SIG-M5 treated with dmso at 0.1 percent for 504 hours (cell line): ENCODE measurements around the gene MAPK13.
A peak's percentile ranks its signal among the peaks of the same experiment; 100 is the strongest.
"Not testable (repeated sequence)": the region's sequence is repeated elsewhere in the genome, so short reads cannot be mapped to it uniquely, and the experiment has no call there.

Experiments
- DNase-seq: peaks from one replicate; lab custom pipeline; 2025; ENCODE audit not compliant: unreplicated experiment; lab: John Stamatoyannopoulos, UW

Gene MAPK13

DNA sequence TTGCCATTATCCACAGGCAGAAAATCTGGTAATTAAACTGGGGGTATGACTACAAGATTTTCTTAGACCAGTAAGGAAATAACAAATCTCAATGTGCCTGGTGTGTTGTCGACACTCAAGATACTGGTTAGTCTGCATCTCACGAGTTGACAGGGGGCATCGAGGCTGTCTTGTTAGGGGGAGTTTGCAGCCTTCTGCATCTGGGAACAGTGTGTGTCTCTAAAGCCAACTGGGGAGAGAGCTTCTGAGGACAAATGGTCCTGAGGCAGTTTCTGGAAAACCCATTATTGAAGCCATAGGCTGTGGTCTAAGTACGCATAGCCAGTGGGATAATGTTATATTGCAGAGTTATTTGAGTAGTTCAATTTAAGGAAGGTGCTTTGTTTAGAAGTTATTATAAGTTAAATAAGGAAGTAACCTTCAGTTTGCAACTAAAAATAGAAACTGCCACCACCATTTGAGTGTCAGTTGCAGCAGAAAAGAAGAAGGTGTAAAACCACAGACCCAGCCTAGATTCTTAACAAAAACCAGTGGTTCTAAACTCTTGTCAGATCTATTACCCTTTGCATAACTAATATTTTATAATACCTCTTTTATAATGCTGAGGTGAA, 15.4 kb upstream of the MAPK13 start:
- no peak for DNase-seq

DNA sequence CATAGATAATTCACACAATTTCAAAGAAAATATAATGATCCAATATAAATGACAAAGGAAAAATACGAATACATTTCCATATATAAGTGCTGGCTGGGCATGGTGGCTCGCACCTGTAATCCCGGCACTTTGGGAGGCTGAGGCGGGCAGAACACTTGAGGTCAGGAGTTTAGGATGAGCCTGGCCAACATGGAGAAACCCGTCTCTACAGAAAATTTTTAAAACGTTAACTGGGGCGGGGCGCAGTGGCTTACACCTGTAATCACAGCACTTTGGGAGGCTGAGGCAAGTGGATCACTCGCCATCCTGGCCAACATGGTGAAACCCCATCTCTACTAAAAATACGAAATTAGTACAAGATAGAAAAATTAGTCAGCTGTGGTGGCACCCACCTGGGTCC, 14.9 kb upstream of the MAPK13 start:
- DNase-seq = no peak

DNA sequence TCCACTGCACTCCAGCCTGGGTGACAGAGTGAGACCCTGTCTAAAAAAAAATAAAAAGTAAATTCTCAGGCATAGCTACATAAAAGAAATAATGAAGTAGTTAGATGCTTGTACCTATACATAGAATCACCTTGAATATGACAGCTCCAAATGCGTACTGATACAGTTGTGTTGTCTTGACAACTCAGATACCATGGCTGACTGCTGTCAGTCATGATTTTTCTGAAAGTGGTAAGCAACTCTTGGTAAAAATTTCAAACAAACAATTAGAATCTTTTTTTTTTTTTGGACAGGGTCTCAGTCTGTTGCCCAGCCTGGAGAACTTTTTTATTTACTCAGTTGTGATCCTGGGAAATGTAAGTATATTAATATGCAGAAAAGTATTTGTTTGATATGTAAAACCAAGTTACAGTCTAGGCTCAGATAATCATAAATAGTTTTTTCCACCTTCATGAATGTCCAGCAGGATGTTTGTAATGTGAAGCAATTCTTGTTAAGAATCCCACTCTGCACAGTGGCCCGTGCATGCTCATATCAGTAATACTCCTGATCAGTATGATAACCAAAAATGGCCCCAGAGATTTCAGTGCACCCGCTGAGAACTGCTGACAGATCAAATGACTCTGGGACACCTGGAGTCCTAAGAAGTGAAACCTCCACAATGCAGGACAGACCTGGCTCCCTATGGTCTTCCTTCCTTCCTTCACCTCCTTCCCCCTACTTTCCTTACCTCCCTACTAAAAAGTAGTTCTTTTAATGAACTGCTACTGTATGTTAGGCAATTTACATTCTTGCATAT, 14.0 kb upstream of the MAPK13 start:
- no peak for DNase-seq

DNA sequence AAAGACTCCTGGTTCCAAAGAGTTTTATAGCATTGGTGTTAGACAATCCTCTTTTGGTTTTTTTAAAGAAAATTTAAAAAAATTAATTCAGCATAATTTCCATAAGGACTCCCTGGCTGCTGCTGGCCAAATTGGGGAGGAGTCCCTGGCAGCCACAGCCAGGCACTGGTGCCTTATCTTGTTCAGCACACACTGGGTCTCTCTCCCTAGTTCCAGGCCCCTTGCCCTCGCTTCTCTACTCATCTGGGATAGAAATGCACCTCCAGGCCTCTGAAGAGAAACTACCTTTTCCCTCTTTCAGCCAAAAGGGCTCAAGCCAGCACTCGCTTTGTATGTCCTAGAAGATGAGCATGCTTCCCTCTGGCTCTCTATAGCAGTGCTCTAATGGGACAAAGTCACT, 13.4 kb upstream of the MAPK13 start:
- no peak for DNase-seq

DNA sequence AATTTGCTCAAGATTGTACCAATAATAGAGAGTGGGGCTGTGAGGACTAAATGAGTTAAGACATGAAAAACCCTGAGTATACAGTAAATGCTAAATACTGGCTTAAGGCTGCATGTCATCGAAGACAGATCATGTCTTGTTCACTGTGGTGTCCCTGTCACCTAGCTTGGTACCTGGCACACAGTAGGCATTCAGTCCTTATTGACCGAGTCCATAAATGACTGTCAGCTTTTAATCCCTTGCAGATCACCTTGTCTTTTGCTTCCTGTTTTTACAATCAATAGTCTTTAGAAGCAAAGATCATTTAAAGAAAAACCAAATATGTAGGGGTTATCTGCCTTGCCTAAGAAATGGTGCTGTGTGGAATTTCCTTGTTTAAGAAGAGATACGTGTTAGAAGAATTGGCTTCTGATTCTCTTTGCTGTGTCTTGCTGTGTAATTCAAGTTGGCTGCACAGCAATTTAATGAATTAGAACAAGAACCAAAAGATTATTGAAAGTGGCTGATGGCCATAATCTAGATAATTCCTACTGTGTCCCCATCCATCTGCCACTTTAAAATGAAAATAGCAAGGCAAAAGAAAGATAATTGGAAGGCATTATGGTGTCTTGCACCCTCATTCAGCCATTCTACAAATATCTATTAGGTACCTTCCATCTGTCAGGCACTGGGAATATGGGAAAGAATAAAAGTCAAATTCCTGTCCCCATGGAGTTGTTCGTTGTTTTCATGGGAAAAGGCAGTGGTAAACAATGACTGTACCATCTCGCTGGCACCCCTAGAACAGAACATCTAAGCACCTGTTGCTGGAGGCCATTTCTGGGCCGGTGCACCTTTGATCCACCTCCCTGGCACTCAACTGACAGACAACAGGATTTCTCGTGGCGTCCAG, 12.4 kb upstream of the MAPK13 start:
- no peak for DNase-seq

DNA sequence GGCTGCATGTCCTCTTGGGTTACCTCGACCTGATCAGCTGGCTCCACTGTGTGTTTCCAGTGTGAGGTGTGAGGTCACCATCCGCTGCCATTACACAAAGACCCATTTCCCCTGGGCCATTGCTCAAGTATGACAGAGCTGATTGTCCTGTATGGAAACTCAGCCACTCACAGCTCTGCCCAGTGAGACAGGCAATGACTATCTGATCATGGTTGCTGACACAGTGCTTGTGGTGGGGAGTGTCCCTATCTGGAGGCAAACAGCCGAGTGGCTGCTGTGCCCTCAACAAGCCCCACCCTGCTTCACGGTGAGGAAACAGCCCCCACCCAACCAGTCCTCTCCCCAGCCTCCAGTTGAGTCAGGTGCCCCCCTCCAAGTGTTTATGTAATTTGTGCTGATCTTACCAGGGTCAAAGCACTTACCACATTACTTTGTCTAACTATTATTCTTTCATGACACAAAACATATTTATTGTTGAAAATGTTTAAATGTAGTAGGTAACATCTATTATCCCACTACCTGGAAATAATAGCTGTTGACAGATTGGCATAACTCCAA, 11.7 kb upstream of the MAPK13 start:
- DNase-seq = peak; percentile 42

DNA sequence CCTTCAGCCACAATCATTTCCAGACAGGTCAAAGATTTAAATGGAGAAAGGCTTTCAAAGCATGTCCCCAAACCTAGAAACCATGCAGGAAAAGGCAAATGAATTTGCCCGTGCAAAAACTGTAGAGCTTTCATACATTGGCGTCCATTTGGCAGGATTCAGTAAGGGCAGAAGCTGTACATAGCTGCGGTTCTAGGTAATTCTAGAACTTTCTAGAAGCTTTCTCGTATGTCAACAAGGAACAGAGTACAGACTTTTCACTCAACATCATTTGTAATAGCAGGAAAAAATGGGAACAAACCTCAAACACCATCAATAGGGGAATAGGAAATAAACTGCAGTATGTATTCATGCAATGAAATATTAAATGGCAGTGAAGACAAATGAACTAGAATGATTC, 11.1 kb upstream of the MAPK13 start:
- DNase-seq = no peak

DNA sequence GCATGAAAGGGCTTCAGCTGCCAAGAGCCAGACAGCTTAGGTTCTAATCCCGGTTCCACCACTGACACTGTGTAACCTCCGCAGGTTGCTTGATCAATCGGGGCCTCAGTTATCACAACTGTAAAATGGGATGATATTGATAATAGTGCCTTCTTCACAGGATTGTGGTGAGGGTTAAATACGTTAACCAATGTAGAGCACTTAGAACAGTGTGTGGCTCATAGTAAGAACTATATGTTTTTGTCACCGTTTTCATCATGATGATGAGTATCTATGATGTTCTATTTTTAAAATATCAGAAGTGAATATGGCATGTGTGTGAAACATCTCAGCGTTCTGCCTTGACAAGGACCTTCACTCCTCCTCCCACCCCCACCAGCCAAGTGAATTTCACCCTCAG, 10.3 kb upstream of the MAPK13 start:
- DNase-seq = no peak

DNA sequence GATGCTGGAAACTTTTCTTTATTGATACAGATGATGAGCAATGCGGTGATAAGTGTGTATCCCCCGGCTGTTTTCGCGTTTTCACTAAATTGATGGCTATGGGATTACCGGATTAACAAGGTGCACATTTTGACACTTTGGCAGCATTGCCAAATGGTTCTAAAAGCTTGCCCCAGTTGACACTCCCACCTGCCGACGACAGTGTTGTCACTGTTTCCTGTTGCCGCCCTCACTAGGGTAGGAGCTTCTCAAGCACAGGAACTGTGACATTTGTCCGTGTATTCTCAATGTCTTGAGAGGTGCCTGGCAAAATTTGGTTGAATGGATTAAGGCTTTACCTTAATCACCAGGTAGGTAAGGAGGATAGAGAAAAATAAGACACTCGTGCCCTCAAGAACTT, 9.8 kb upstream of the MAPK13 start:
- DNase-seq = peak; percentile 42

DNA sequence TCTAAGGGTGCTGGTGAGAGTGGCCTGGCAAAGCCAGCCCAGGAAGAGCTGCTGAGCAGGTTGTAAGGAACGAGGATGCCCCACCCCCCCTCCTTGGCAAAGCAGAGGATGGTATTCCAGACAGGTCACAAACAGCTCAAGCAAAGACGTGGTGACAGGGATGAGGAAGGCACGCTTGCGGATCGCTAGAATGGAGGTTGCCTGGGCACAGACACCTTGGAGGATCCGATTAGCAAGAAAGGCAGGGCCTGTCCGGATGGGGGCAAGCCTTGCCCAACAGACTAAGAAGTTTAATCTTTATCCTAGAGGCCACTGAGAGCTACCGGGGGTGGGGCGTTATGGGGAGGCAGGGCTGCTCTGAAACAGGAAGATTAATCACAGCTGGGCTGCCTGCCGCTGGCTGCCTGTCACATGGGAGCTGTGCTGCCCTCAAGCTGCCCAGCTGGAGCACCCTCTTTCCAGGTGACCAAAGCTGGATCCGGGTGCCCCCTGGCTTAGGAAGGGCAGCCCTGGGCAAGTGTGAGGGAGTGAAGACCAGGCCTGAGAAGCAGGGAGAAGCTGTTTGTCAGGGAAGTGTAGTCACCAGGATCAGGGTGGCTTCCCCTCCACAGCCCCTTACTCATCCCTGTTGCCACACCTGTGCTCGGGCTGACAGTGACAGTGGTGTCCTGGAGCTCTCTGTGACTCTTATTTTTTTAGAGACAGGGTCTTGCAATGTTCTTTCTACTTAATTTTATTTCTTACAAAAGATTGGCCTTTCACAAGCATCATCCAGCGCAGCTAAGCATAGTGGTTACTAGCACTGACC, 9.1 kb upstream of the MAPK13 start:
- DNase-seq = peak; percentile 38

DNA sequence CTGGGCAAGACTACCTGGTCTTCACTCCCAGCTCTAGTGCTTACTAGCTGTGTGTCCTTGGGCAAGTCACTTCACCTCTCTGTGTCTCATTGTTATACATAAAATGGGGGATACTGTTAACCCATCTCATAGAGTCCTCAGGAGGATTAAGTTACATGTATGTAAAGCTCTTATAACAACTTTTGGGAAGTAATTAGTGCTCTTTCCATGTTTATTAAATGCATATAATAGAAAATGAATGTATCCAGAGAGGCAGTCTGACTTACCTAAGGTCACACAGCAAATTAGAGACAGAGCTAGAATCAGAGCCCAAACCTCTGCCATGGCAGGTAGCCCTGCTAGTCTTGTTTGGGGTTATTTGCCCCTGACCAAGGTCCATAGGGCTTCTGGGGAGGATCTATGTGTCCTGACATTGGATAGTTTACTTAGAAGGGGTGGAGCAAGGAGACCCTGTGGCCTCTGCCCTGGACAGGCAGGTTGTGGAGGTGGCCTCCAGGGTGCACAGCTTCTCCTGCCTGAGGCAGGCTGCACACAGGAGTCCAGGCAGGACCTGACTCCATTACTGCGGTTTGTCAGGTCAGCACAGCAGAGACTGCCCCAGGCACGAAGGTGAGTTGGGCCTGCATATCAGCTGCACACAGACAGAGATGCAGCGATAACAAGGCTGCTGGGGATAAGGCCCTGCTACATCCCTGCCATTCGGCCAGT, 8.4 kb upstream of the MAPK13 start:
- no peak for DNase-seq

DNA sequence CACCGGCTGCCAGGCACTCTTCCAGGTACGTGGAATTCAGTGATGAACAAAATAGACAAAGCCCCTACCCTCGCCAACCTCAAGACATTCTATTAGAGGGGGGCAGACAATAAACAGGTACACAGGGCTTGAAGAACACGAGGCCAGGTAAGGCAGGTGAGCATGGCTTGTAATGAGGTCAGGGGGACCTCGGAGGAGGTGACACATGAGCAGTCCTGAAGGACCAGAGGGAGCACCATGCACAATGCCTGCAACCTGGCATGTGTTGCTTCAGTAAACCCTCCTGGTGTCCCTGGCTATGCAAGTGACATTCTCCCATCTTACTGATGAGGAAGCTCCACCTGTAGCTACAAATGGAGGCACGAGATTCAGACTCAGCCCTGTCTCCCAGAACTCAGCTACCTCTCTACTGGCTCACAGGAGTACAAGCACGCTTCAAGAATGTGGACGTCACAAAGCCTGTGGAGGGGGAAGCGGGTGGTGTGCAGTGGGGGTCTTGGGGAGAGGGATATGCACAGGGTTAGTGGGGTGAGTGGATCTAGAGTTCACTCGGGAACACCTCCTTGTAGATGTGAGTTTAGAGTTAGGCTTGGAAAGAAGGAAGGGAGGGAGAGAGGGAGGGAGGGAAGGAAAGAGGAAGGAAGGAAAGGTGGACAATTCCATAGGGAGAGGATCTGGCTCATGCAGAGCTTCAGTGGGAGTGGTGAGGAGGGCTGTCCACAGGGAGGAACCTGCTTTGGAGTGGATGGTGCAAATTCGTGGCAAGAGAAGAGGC, 7.6 kb upstream of the MAPK13 start:
- no peak for DNase-seq

DNA sequence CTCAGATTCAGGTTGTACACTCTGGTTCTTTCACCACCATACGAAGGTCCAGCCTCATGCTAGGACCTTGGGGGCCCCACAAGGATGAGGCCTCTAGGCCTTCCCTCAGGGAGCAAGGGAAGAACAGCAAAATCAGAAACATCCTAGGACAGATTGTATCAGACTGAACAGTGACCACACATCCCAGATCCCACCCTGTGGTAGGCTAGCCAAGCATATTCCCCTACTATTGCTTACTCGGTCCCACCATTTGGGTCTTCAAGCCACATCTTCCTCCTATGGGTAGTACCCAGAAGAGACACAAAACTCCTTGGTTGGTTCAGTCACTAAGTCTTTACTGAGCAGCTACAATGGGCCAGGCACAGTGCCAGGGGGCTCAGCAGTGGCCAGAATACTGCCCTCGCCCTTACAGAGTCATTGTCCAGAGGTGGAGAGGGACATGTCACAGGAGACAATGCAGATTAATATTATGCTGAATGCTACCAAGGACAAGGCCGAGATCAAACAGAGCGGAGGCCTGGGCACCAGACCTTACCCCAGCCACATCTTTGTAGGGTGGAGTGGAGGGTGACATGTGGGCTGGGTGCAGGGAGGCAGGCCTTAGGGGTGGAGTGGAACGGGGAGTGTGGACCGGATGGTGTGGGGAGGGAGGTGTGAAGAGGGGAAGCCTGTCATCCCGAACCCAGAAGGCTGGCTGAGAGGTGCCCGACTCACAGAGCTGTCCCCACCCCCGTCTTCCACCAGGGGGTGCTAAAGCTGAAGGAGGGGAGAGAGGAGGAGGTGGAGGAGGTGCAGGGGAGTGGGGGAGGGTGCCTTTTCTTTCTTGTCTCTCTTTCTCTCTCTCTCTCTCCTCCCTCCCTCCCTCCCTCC, 6.8 kb upstream of the MAPK13 start:
- DNase-seq = peak; percentile 53

DNA sequence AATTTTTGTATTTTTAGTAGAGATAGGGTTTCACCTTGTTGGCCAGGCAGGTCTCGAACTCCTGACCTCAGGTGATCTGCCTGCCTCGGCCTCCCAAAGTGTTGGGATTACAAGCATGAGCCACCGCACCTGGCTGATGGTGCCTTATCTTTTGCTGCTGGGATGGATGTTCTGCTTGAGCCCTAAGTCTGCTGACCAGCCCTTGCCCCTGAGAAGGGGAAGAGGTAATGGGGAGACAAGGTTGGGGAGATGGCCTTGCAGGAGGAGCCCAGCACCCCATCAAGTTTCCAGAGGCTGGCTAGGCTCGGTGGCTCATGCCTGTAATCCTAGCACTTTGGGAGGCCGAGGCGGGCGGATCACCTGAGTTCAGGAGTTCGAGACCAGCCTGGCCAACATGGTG, 6.0 kb upstream of the MAPK13 start:
- not testable (repeated sequence) for DNase-seq

DNA sequence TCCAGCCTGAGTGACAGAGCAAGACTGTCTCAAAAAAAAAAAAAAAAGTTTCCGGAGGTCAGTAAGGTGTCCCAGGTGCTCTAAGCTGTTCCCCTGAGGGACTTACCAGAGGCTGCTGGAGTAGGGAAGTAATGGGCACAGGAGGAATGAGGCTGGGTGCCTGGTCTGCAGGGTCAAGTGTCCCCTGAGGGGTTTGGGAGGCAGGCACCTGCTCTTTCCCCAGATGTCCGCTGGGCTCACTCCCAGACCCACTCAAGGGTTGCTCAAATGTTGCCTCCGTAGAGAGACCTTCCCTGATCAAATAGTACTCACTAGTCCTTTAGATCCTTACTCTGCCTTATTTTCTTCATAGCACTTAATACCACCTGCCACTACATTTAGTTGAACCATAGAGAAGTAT, 5.4 kb upstream of the MAPK13 start:
- no peak for DNase-seq

DNA sequence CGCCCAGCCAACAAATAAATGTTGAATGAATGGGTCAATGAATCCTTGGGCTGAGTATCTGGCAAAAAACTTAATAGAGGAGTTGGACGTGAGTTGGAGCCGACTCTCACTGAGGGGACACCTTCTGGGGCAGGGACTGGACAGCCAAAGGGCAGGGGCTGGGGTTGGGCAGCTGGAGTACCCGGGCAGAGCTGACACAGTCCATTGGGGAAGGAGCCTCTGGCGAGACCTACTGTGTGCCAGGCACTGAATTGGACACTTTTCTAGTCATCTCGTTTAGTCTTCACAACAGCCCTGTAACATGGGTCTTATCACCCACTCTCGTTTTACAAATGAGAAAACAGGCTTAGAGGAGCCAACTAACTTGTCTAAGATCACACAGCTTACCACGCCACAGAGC, 4.7 kb upstream of the MAPK13 start:
- DNase-seq = no peak

DNA sequence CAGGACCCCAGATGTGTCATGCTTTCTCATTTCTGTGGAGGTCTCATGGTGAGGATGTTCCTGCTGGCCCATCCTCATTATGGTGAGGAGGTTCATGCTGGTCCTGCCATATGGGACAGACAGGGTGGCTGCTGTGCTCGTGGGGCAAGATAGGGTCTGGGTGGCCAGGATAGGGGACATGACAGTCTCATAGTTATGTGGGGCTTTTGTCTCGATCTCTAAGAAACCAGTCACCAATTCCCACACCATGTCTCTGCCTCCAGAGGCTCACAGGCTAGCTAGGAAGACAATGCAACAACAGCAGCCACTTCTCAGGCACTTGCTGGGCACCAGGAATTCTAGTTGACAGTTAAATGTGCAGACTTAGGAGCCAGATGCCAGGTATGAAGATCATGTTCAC, 4.2 kb upstream of the MAPK13 start:
- DNase-seq = no peak
